HepG2 (cell line): ENCODE measurements around the gene GDAP1L1. TPM values are rescaled to one million over a fixed set of nuclear protein-coding genes. Genes with fewer than 3 reads are reported as not detected.

ENCODE experiments used
- ATF4 ChIP-seq, 2 experiments: fragments of 450-650 bp in 1 of 2; sonication (generic) in 1 of 2; formaldehyde crosslinking; IDR thresholded peaks; 2 replicates each; pipeline versions ENCODE4 v1.5.0 to v1.8.0; 2020 to 2022; ENCODE audit warnings: mild to moderate bottlenecking in 1 of 2, missing genetic modification reagents in 1 of 2
- MBD4 ChIP-seq: IDR thresholded peaks from 2 replicates; pipeline ENCODE4 v1.6.1; 2012; ENCODE audit warnings: low read length, inconsistent platforms, borderline replicate concordance
- NR2F1 ChIP-seq, 2 experiments: fragments of 450-650 bp in 1 of 2; formaldehyde crosslinking in 1 of 2; IDR thresholded peaks; 2 replicates each; pipeline versions ENCODE4 v1.5.0 to v1.6.1; 2016 to 2020; ENCODE audit warnings: mild to moderate bottlenecking in 1 of 2, missing compliant biosample characterization in 1 of 2, missing genetic modification reagents in 1 of 2, moderate library complexity in 1 of 2
- NR2F6 ChIP-seq, 2 experiments: IDR thresholded peaks; 2 replicates each; pipeline ENCODE4 v1.6.1; 2016; ENCODE audit warnings: antibody characterized with exemption in 1 of 2, mild to moderate bottlenecking in 1 of 2
- POLR2A ChIP-seq, 2 experiments: IDR thresholded peaks; 2 replicates each; pipeline ENCODE4 v1.6.1; 2011; ENCODE audit warnings: low read depth in 2 of 2, low read length in 2 of 2, mild to moderate bottlenecking in 1 of 2, moderate library complexity in 1 of 2; ENCODE audit not compliant: insufficient read depth in 1 of 2
- RXRB ChIP-seq: IDR thresholded peaks from 2 replicates; pipeline ENCODE4 v1.6.1; 2016; ENCODE audit warnings: borderline replicate concordance, missing genetic modification reagents, missing compliant biosample characterization
- SIN3B ChIP-seq: fragments of 150-350 bp; IDR thresholded peaks from 2 replicates; pipeline ENCODE4 v1.6.1; 2014; ENCODE audit warnings: low read length
- SRY ChIP-seq: sonication (generic); formaldehyde crosslinking; IDR thresholded peaks from 2 replicates; pipeline ENCODE4 v1.8.0; 2022; ENCODE audit warnings: mild to moderate bottlenecking, missing genetic modification reagents
- ZNF224 ChIP-seq: sonication (generic); formaldehyde crosslinking; IDR thresholded peaks from 2 replicates; pipeline ENCODE4 v1.5.0; 2020; ENCODE audit warnings: mild to moderate bottlenecking, missing genetic modification reagents
- ZNF550 ChIP-seq: sonication (generic); formaldehyde crosslinking; IDR thresholded peaks from 2 replicates; pipeline ENCODE4 v1.4.0; 2020; ENCODE audit warnings: mild to moderate bottlenecking, missing genetic modification reagents, borderline replicate concordance
- ZNF605 ChIP-seq: sonication (generic); formaldehyde crosslinking; IDR thresholded peaks from 2 replicates; pipeline ENCODE4 v1.8.0; 2022; ENCODE audit warnings: mild to moderate bottlenecking, missing genetic modification reagents
- polyA plus RNA-seq, 8 experiments: library from polyadenylated mRNA; depleted of rRNA in 3 of 8; stranded (reverse) in 7 of 8; unstranded in 1 of 8; fragments of >200 nt; fragmentation: Illumina TruSeq in 4 of 8; extraction: Trizol in 4 of 8; gene quantifications; 2 replicates each; pipeline versions ENCODE4 v1.2.1 to v1.2.3, GENCODE V29; 2011 to 2016; ENCODE audit warnings: low read depth in 4 of 8, missing spikeins in 1 of 8, mixed read lengths in 1 of 8; ENCODE audit not compliant: insufficient read depth in 1 of 8
- total RNA-seq, 5 experiments: library from RNA; depleted of rRNA; stranded (reverse); fragments of >200 nt; fragmentation: Illumina TruSeq; extraction: Trizol; gene quantifications; 2 replicates each; pipeline ENCODE4 v1.2.3, GENCODE V29; 2016; ENCODE audit warnings: low read depth in 1 of 5
- TF ChIP-seq, protein P1 (sequence below): sonication (generic); formaldehyde crosslinking; IDR thresholded peaks from 2 replicates; pipeline ENCODE4 v1.5.1; 2020; ENCODE audit warnings: missing genetic modification reagents, mild to moderate bottlenecking, borderline replicate concordance
- TF ChIP-seq, protein P2 (sequence below): sonication (generic); formaldehyde crosslinking; conservative IDR thresholded peaks from 2 replicates; pipeline ENCODE4 v1.4.0; 2020; ENCODE audit warnings: missing genetic modification reagents
- TF ChIP-seq, protein P3 (sequence below), 2 experiments: fragments of 450-650 bp in 1 of 2; sonication (generic) in 1 of 2; formaldehyde crosslinking in 1 of 2; IDR thresholded peaks; 2 replicates each; pipeline versions ENCODE4 v1.6.1 to v1.8.0; 2016 to 2022; ENCODE audit warnings: antibody characterized with exemption in 1 of 2, mild to moderate bottlenecking in 1 of 2, missing genetic modification reagents in 1 of 2
- TF ChIP-seq, protein P4 (sequence below): sonication (generic); formaldehyde crosslinking; IDR thresholded peaks from 2 replicates; pipeline ENCODE4 v1.5.0; 2020; ENCODE audit warnings: mild to moderate bottlenecking, missing genetic modification reagents

Gene GDAP1L1
- total and polyA plus RNA-seq, 2 of the 13 experiments (the other 11 are each of a cell fraction or from before 2014, with no cell fraction given): 0.04 TPM; not detected in 1

DNA sequence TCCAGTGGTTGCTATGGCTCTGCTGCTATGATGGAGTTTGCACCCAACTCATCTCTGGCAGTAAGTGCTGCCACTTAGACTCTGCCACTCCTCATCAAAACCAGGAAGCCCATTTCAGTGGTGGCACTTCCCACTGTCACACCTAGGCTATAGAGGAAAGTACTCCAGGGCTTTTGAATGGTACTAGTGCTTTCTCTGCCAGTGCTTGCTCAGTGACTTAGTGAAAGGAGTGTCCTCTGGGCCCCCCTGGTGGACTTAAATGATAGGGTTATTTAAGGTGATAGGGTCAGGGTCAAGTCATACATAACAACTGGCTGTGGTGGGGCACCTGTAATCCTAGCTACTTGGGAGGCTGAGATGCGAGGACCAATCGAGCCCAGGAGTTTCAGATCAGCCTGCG, 41.1 kb downstream of the GDAP1L1 start (continued):
- TF ChIP-seq ATF4 (CRISPR knock-in tag; IDR thresholded peaks at IDR 0.05): no peak
- no peak for TF ChIP-seq SIN3B
- peak; percentile 81 for TF ChIP-seq NR2F6 (IDR thresholded peaks at IDR 0.05)
- TF ChIP-seq NR2F6 (CRISPR knock-in tag; IDR thresholded peaks at IDR 0.05): peak; percentile 85
- TF ChIP-seq, protein P1, sequence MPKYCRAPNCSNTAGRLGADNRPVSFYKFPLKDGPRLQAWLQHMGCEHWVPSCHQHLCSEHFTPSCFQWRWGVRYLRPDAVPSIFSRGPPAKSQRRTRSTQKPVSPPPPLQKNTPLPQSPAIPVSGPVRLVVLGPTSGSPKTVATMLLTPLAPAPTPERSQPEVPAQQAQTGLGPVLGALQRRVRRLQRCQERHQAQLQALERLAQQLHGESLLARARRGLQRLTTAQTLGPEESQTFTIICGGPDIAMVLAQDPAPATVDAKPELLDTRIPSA (CRISPR knock-in tag): no peak
- TF ChIP-seq POLR2A (IDR thresholded peaks at IDR 0.05; ENCODE audit: insufficient read depth in 1 of 2, low read depth in 2 of 2, low read length in 2 of 2): no peak
- TF ChIP-seq RXRB (CRISPR knock-in tag): peak; percentile 73
- TF ChIP-seq ZNF550 (CRISPR knock-in tag): no peak
- TF ChIP-seq, protein P2, sequence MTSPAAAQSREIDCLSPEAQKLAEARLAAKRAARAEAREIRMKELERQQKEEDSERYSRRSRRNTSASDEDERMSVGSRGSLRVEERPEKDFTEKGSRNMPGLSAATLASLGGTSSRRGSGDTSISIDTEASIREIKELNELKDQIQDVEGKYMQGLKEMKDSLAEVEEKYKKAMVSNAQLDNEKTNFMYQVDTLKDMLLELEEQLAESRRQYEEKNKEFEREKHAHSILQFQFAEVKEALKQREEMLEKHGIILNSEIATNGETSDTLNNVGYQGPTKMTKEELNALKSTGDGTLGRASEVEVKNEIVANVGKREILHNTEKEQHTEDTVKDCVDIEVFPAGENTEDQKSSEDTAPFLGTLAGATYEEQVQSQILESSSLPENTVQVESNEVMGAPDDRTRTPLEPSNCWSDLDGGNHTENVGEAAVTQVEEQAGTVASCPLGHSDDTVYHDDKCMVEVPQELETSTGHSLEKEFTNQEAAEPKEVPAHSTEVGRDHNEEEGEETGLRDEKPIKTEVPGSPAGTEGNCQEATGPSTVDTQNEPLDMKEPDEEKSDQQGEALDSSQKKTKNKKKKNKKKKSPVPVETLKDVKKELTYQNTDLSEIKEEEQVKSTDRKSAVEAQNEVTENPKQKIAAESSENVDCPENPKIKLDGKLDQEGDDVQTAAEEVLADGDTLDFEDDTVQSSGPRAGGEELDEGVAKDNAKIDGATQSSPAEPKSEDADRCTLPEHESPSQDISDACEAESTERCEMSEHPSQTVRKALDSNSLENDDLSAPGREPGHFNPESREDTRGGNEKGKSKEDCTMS (CRISPR knock-in tag): no peak
- no peak for TF ChIP-seq ZNF605 (CRISPR knock-in tag)
- TF ChIP-seq MBD4: no peak
- TF ChIP-seq, protein P3, sequence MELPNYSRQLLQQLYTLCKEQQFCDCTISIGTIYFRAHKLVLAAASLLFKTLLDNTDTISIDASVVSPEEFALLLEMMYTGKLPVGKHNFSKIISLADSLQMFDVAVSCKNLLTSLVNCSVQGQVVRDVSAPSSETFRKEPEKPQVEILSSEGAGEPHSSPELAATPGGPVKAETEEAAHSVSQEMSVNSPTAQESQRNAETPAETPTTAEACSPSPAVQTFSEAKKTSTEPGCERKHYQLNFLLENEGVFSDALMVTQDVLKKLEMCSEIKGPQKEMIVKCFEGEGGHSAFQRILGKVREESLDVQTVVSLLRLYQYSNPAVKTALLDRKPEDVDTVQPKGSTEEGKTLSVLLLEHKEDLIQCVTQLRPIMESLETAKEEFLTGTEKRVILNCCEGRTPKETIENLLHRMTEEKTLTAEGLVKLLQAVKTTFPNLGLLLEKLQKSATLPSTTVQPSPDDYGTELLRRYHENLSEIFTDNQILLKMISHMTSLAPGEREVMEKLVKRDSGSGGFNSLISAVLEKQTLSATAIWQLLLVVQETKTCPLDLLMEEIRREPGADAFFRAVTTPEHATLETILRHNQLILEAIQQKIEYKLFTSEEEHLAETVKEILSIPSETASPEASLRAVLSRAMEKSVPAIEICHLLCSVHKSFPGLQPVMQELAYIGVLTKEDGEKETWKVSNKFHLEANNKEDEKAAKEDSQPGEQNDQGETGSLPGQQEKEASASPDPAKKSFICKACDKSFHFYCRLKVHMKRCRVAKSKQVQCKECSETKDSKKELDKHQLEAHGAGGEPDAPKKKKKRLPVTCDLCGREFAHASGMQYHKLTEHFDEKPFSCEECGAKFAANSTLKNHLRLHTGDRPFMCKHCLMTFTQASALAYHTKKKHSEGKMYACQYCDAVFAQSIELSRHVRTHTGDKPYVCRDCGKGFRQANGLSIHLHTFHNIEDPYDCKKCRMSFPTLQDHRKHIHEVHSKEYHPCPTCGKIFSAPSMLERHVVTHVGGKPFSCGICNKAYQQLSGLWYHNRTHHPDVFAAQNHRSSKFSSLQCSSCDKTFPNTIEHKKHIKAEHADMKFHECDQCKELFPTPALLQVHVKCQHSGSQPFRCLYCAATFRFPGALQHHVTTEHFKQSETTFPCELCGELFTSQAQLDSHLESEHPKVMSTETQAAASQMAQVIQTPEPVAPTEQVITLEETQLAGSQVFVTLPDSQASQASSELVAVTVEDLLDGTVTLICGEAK (IDR thresholded peaks at IDR 0.05): no peak
- TF ChIP-seq, protein P3 (CRISPR knock-in tag; IDR thresholded peaks at IDR 0.05): no peak
- TF ChIP-seq, protein P4, sequence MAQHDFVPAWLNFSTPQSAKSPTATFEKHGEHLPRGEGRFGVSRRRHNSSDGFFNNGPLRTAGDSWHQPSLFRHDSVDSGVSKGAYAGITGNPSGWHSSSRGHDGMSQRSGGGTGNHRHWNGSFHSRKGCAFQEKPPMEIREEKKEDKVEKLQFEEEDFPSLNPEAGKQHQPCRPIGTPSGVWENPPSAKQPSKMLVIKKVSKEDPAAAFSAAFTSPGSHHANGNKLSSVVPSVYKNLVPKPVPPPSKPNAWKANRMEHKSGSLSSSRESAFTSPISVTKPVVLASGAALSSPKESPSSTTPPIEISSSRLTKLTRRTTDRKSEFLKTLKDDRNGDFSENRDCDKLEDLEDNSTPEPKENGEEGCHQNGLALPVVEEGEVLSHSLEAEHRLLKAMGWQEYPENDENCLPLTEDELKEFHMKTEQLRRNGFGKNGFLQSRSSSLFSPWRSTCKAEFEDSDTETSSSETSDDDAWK: no peak
- peak; percentile 48 to 83 for TF ChIP-seq NR2F1 (CRISPR knock-in tag; IDR thresholded peaks at IDR 0.05)
- no peak for TF ChIP-seq SRY
- TF ChIP-seq ZNF224 (CRISPR knock-in tag): no peak
